H9 (cell line): ENCODE results near the gene ADAMTS3. TPM values are rescaled to one million over a fixed set of nuclear protein-coding genes. Genes with fewer than 3 reads are reported as not detected.

Experiments
- DNase-seq: peaks from one replicate; pipeline ENCODE4 v3.0.0-alpha.2; 2017
- H2AFZ ChIP-seq: one replicate; pipeline ENCODE4 v1.6.1; 2013; ENCODE audit warnings: mild to moderate bottlenecking, low read length, control low read depth, moderate library complexity
- H2AK5ac ChIP-seq: 2 replicates; pipeline ENCODE4 v1.6.1; 2013; ENCODE audit warnings: low read length, control low read depth, mixed read lengths; ENCODE audit not compliant: insufficient read length
- H2BK120ac ChIP-seq: one replicate; pipeline ENCODE4 v1.6.1; 2013; ENCODE audit warnings: low read depth, mild to moderate bottlenecking, low read length, control low read depth, inconsistent platforms; ENCODE audit not compliant: poor library complexity, severe bottlenecking
- H2BK12ac ChIP-seq: 2 replicates; pipeline ENCODE4 v1.6.1; 2013; ENCODE audit warnings: low read length, control low read depth, mixed read lengths, low read depth; ENCODE audit not compliant: insufficient read length
- H2BK15ac ChIP-seq: 2 replicates; pipeline ENCODE4 v1.6.1; 2013; ENCODE audit warnings: low read depth, low read length, control low read depth
- H2BK20ac ChIP-seq: one replicate; pipeline ENCODE4 v1.6.1; 2013; ENCODE audit warnings: low read depth, mild to moderate bottlenecking, low read length, control low read depth, inconsistent platforms; ENCODE audit not compliant: poor library complexity, severe bottlenecking
- H2BK5ac ChIP-seq: 2 replicates; pipeline ENCODE4 v1.6.1; 2013; ENCODE audit warnings: low read length, control low read depth, mixed read lengths; ENCODE audit not compliant: insufficient read length
- H3K14ac ChIP-seq: 2 replicates; pipeline ENCODE4 v1.6.1; 2013; ENCODE audit warnings: low read length, control low read depth; ENCODE audit not compliant: insufficient read depth
- H3K18ac ChIP-seq: 2 replicates; pipeline ENCODE4 v1.6.1; 2013; ENCODE audit warnings: low read depth, mild to moderate bottlenecking, mixed read lengths, low read length, control low read depth; ENCODE audit not compliant: insufficient read length
- H3K23ac ChIP-seq: 2 replicates; pipeline ENCODE4 v1.6.1; 2013; ENCODE audit warnings: low read length, control low read depth, mixed read lengths, low read depth; ENCODE audit not compliant: insufficient read length
- H3K23me2 ChIP-seq: 2 replicates; pipeline ENCODE4 v1.6.1; 2013; ENCODE audit warnings: low read depth, mild to moderate bottlenecking, mixed read lengths, low read length, control low read depth; ENCODE audit not compliant: insufficient read length, poor library complexity, severe bottlenecking
- H3K27ac ChIP-seq: 2 replicates; pipeline ENCODE4 v1.5.1; 2013; ENCODE audit warnings: low read length, control low read depth, mixed read lengths, low read depth; ENCODE audit not compliant: insufficient read length
- H3K27me3 ChIP-seq: 2 replicates; pipeline ENCODE4 v1.6.1; 2013; ENCODE audit warnings: low read length, control low read depth, inconsistent platforms; ENCODE audit not compliant: insufficient read depth
- H3K4ac ChIP-seq: 2 replicates; pipeline ENCODE4 v1.6.1; 2013; ENCODE audit warnings: low read depth, mild to moderate bottlenecking, control low read depth, inconsistent platforms, low read length, moderate library complexity
- H3K4me1 ChIP-seq: 2 replicates; pipeline ENCODE4 v1.6.1; 2013; ENCODE audit warnings: low read length, control low read depth, inconsistent platforms; ENCODE audit not compliant: insufficient read depth
- H3K4me2 ChIP-seq: 2 replicates; pipeline ENCODE4 v1.6.1; 2013; ENCODE audit warnings: low read length, control low read depth, mixed read lengths; ENCODE audit not compliant: insufficient read length, insufficient read depth
- H3K56ac ChIP-seq: 2 replicates; pipeline ENCODE4 v1.6.1; 2013; ENCODE audit warnings: low read depth, mild to moderate bottlenecking, mixed read lengths, low read length, control low read depth; ENCODE audit not compliant: insufficient read length
- H3K79me1 ChIP-seq: 2 replicates; pipeline ENCODE4 v1.6.1; 2013; ENCODE audit warnings: low read depth, mild to moderate bottlenecking, moderate library complexity, low read length, control low read depth, inconsistent platforms; ENCODE audit not compliant: insufficient read depth, poor library complexity, severe bottlenecking
- H3K79me2 ChIP-seq: 2 replicates; pipeline ENCODE4 v1.6.1; 2013; ENCODE audit warnings: low read length, control low read depth, inconsistent platforms; ENCODE audit not compliant: insufficient read depth
- H3K9ac ChIP-seq: 2 replicates; pipeline ENCODE4 v1.6.1; 2013; ENCODE audit warnings: low read length, control low read depth, mixed read lengths; ENCODE audit not compliant: insufficient read length; ENCODE audit errors: extremely low read depth
- H3K9me3 ChIP-seq: one replicate; pipeline ENCODE4 v1.6.1; 2013; ENCODE audit warnings: low read depth, low read length, inconsistent platforms; ENCODE audit not compliant: control insufficient read depth
- H3T11ph ChIP-seq: one replicate; pipeline ENCODE4 v1.6.1; 2013; ENCODE audit warnings: mild to moderate bottlenecking, low read length, control low read depth, inconsistent platforms
- H4K20me1 ChIP-seq: one replicate; pipeline ENCODE4 v1.6.1; 2013; ENCODE audit not compliant: control insufficient read depth, insufficient read length, insufficient read depth
- H4K5ac ChIP-seq: 2 replicates; pipeline ENCODE4 v1.6.1; 2013; ENCODE audit warnings: low read depth, mild to moderate bottlenecking, mixed read lengths, low read length, control low read depth; ENCODE audit not compliant: insufficient read length
- H4K8ac ChIP-seq: replicated peaks from 2 replicates; pipeline ENCODE4 v1.6.1; 2013; ENCODE audit warnings: low read length, control low read depth, mixed read lengths, low read depth; ENCODE audit not compliant: insufficient read length
- H4K91ac ChIP-seq: 2 replicates; pipeline ENCODE4 v1.6.1; 2013; ENCODE audit warnings: low read depth, mild to moderate bottlenecking, moderate library complexity, mixed read lengths, low read length, control low read depth; ENCODE audit not compliant: insufficient read length
- H3K27ac Mint-ChIP-seq, 3 experiments: 2 replicates in 2 of 3; 3 replicates in 1 of 3; pipeline ENCODE4 v1.8.0; 2020 to 2021; ENCODE audit warnings: mixed read lengths in 3 of 3, mild to moderate bottlenecking in 1 of 3, moderate library complexity in 1 of 3
- H3K27me3 Mint-ChIP-seq: 2 replicates; pipeline ENCODE4 v1.8.0; 2021; ENCODE audit warnings: low read depth, mild to moderate bottlenecking, moderate library complexity, mixed read lengths
- H3K36me3 Mint-ChIP-seq, 3 experiments: 2 replicates in 2 of 3; 3 replicates in 1 of 3; pipeline ENCODE4 v1.8.0; 2020 to 2021; ENCODE audit warnings: low read depth in 3 of 3, mixed read lengths in 3 of 3; ENCODE audit not compliant: insufficient read depth in 1 of 3
- H3K4me1 Mint-ChIP-seq, 2 experiments: 2 replicates each; pipeline ENCODE4 v1.8.0; 2020; ENCODE audit warnings: mixed read lengths in 2 of 2
- H3K4me3 Mint-ChIP-seq, 2 experiments: 2 replicates in 1 of 2; 3 replicates in 1 of 2; pipeline ENCODE4 v1.8.0; 2020 to 2021; ENCODE audit warnings: mild to moderate bottlenecking in 2 of 2, mixed read lengths in 2 of 2, moderate library complexity in 1 of 2
- H3K9me3 Mint-ChIP-seq, 2 experiments: 2 replicates in 1 of 2; 3 replicates in 1 of 2; pipeline ENCODE4 v1.8.0; 2020; ENCODE audit warnings: mild to moderate bottlenecking in 2 of 2, mixed read lengths in 2 of 2, moderate library complexity in 1 of 2
- WGBS: extraction: QIAGEN DNeasy Blood & Tissue Kit; methylation state at CpG from one replicate; pipeline ENCODE4 v1.1.7; 2013; ENCODE audit warnings: missing lambda C conversion rate, low lambda C conversion rate, mixed read lengths; ENCODE audit not compliant: insufficient read length; ENCODE audit errors: extremely low coverage; 5-methylcytosine and 5-hydroxymethylcytosine counted together
- total RNA-seq: library from RNA; stranded (reverse); gene quantifications from 2 replicates; pipeline ENCODE4 v1.2.1, GENCODE V29; 2021
- TF ChIP-seq, protein P1 (sequence below): fragments of 200-600 bp; sonication (generic); conservative IDR thresholded peaks from 3 replicates; pipeline ENCODE4 v1.8.0; 2021; ENCODE audit warnings: antibody characterized with exemption, mild to moderate bottlenecking

ADAMTS3 gene
- total RNA-seq, 1 experiment from 2014 or later, result 1.1 TPM

DNA sequence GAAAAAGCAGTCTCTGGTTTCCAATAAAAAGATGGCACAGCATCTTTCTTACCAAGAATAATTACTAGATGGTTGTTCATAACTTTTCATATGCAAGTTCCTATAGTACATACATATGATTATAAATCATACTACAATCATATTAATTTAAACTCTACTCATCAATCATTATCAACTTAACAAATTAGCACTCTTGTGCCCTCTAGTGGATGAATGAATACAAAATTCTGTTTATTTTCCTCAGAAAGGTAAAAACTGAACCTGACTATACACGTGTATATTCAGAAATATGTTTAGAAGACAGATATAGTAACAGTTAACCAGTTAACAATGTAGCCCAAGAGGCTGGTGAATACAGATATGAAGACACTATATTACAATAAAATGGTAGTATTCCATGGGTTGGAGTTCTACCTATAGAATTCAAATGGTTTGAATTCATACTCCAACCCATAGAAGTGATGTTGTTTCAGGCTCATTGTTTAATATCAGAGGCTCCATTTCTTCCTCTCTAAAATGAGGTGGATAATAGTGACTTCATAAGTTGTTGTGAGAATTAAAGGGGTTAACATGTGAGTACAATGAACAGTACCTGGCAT, 100.0 kb downstream of the ADAMTS3 start:
- Mint-ChIP-seq H3K4me3 (no peak overlapping the region), H3K4me1 (0 out of 4 replicates have a peak, but pooled peaks cover 0 to 2% of the 10 kb centered on the region in 2 experiments), H3K9me3 (0 out of 5 replicates have a peak, but pooled peaks cover 0 to 4% of the 10 kb centered on the region in 2 experiments), H3K27ac (no peak overlapping the region; a peak in 1 of 7 replicates), H3K27me3 (no peaks in the 10 kb centered on the region), H3K36me3 (peaks cover 0 to 8% (median 0%) of the 10 kb centered on the region in 3 experiments; a peak in 2 of 7 replicates)
- Histone ChIP-seq H3K27ac (no peak overlapping the region), H3K18ac (no peak overlapping the region), H4K5ac (no peak overlapping the region), H4K91ac (no peak overlapping the region), H2AFZ (no peak overlapping the region), H3K23me2 (no peaks in the 10 kb centered on the region), H2BK15ac (no peak overlapping the region), H3K9ac (no peak overlapping the region), H3K9me3 (no peaks in the 10 kb centered on the region), H2BK120ac (no peak overlapping the region), H3K4ac (no peak overlapping the region), H2BK20ac (no peak overlapping the region), H3T11ph (no peak overlapping the region), H3K27me3 (no peaks in the 10 kb centered on the region), H3K56ac (no peak overlapping the region), H3K4me1 (no peaks in the 10 kb centered on the region), H3K23ac (no peak overlapping the region), H3K4me2 (no peak overlapping the region), H4K20me1 (no peaks in the 10 kb centered on the region), H3K79me2 (no peaks in the 10 kb centered on the region), H2BK5ac (no peak overlapping the region), H2BK12ac (no peak overlapping the region), H3K79me1 (no peaks in the 10 kb centered on the region), H3K14ac (no peak overlapping the region), H4K8ac (no peak overlapping the region), H2AK5ac (no peak overlapping the region)
- no CpG with 5 or more reads among the region's 1 CpG for WGBS
- TF ChIP-seq, protein P1, sequence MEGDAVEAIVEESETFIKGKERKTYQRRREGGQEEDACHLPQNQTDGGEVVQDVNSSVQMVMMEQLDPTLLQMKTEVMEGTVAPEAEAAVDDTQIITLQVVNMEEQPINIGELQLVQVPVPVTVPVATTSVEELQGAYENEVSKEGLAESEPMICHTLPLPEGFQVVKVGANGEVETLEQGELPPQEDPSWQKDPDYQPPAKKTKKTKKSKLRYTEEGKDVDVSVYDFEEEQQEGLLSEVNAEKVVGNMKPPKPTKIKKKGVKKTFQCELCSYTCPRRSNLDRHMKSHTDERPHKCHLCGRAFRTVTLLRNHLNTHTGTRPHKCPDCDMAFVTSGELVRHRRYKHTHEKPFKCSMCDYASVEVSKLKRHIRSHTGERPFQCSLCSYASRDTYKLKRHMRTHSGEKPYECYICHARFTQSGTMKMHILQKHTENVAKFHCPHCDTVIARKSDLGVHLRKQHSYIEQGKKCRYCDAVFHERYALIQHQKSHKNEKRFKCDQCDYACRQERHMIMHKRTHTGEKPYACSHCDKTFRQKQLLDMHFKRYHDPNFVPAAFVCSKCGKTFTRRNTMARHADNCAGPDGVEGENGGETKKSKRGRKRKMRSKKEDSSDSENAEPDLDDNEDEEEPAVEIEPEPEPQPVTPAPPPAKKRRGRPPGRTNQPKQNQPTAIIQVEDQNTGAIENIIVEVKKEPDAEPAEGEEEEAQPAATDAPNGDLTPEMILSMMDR, result peak; percentile 74
- no peak for DNase-seq
